SU-DHL-6 (cell line): ENCODE data around the gene MEX3D.

Experiments used
- H2AFZ ChIP-seq: fragments of 200-600 bp; sonication (generic); 2 replicates; pipeline ENCODE4 v1.6.1; 2014; ENCODE audit warnings: low read depth, mild to moderate bottlenecking, moderate library complexity, mixed read lengths, antibody characterized with exemption, low read length; ENCODE audit not compliant: severe bottlenecking
- H3F3A ChIP-seq: fragments of 200-600 bp; shearing (Covaris generic); 2 replicates; pipeline ENCODE4 v1.6.0; 2016; ENCODE audit warnings: antibody characterized with exemption, mild to moderate bottlenecking; ENCODE audit not compliant: insufficient read depth
- H3K27ac ChIP-seq: fragments of 200-600 bp; sonication (generic); 2 replicates; pipeline ENCODE4 v1.5.1; 2016; ENCODE audit warnings: low read depth, mild to moderate bottlenecking, low read length, moderate library complexity, mixed read lengths
- H3K27me3 ChIP-seq: fragments of 200-600 bp; sonication (generic), shearing (Covaris generic); 2 replicates; pipeline ENCODE4 v1.6.0; 2014; ENCODE audit warnings: mild to moderate bottlenecking, low read length
- H3K36me3 ChIP-seq: fragments of 200-600 bp; sonication (generic); 2 replicates; pipeline ENCODE4 v1.6.1; 2014; ENCODE audit warnings: mild to moderate bottlenecking, low read length, mixed read lengths
- H3K4me2 ChIP-seq: fragments of 300-600, 200-600 bp; shearing (Covaris generic), sonication (generic); 2 replicates; pipeline ENCODE4 v1.6.0; 2014; ENCODE audit warnings: low read length, low read depth, mild to moderate bottlenecking; ENCODE audit not compliant: poor library complexity, severe bottlenecking
- H3K4me3 ChIP-seq: fragments of 200-600 bp; sonication (generic); 2 replicates; pipeline ENCODE4 v1.5.1; 2014; ENCODE audit warnings: antibody characterized with exemption, low read length, mild to moderate bottlenecking, mixed read lengths; ENCODE audit not compliant: insufficient read depth, poor library complexity, severe bottlenecking
- H3K79me2 ChIP-seq: fragments of 200-600 bp; sonication (generic); 2 replicates; pipeline ENCODE4 v1.6.1; 2014; ENCODE audit warnings: mild to moderate bottlenecking, low read length, moderate library complexity; ENCODE audit not compliant: insufficient read depth
- H3K9ac ChIP-seq: fragments of 200-600 bp; sonication (generic); 2 replicates; pipeline ENCODE4 v1.7.0; 2014; ENCODE audit warnings: mild to moderate bottlenecking, low read length
- H3K9me2 ChIP-seq: fragments of 200-600 bp; sonication (generic); replicated peaks from 2 replicates; pipeline ENCODE4 v1.6.1; 2014; ENCODE audit warnings: low read length; ENCODE audit not compliant: insufficient read depth
- H3K9me3 ChIP-seq: fragments of 200-600 bp; sonication (generic); 2 replicates; pipeline ENCODE4 v1.6.1; 2014; ENCODE audit warnings: low read length, mixed read lengths; ENCODE audit not compliant: insufficient read depth
- H4K20me1 ChIP-seq: fragments of 200-600 bp; sonication (generic); 2 replicates; pipeline ENCODE4 v1.6.1; 2014; ENCODE audit warnings: low read depth, mild to moderate bottlenecking, antibody characterized with exemption, low read length, moderate library complexity, mixed read lengths
- CTCF ChIP-seq: fragments of 200-600 bp; sonication (generic); IDR thresholded peaks from one replicate; pipeline ENCODE4 v1.5.1; 2017; ENCODE audit warnings: antibody characterized with exemption, mild to moderate bottlenecking, low read length, moderate library complexity; ENCODE audit not compliant: insufficient read depth, poor library complexity, severe bottlenecking
- EZH2phosphoT487 ChIP-seq: fragments of 200-600 bp; sonication (generic), shearing (Covaris generic); conservative IDR thresholded peaks from 2 replicates; pipeline ENCODE4 v1.6.1; 2018; ENCODE audit warnings: mild to moderate bottlenecking, antibody characterized with exemption, low read length, moderate library complexity, mixed read lengths

Gene MEX3D

GRCh38 chr19:1601613-1602064 is 33.5 kb upstream of the MEX3D start:
- Histone ChIP-seq H2AFZ (no peak overlapping the region), H3K9ac (no peak overlapping the region), H3K9me3 (no peaks in the 10 kb centered on the region), H4K20me1 (no peaks in the 10 kb centered on the region; the same call in 1 of the 2 replicates), H3K27me3 (no peaks in the 10 kb centered on the region), H3F3A (peaks cover 18% of the 10 kb centered on the region), H3K9me2 (no peaks in the 10 kb centered on the region), H3K4me3 (no peak overlapping the region), H3K79me2 (peaks cover 55% of the 10 kb centered on the region), H3K36me3 (no peaks in the 10 kb centered on the region), H3K4me2 (no peak overlapping the region), H3K27ac (no peak overlapping the region)
- no peak for TF ChIP-seq EZH2phosphoT487
- TF ChIP-seq CTCF = no peak

GRCh38 chr19:1599460-1599846 is 31.3 kb upstream of the MEX3D start:
- Histone ChIP-seq H3K79me2 (peaks cover 48% of the 10 kb centered on the region), H3K27me3 (no peaks in the 10 kb centered on the region), H3K27ac (no peak overlapping the region), H3K9me3 (no peaks in the 10 kb centered on the region), H3F3A (peaks cover 11% of the 10 kb centered on the region), H3K4me3 (no peak overlapping the region), H3K9ac (no peak overlapping the region), H3K4me2 (no peak overlapping the region), H3K9me2 (no peaks in the 10 kb centered on the region), H3K36me3 (no peaks in the 10 kb centered on the region), H2AFZ (no peak overlapping the region), H4K20me1 (no peaks in the 10 kb centered on the region; the same call in 1 of the 2 replicates)
- no peak for TF ChIP-seq EZH2phosphoT487
- no peak for TF ChIP-seq CTCF

- Histone ChIP-seq H3K27ac (no peak overlapping the region), H3K4me3 (no peak overlapping the region), H3K9ac (no peak overlapping the region), H3K79me2 (peaks cover 42% of the 10 kb centered on the region), H3K9me2 (no peaks in the 10 kb centered on the region), H3K4me2 (no peak overlapping the region), H3K27me3 (no peaks in the 10 kb centered on the region), H4K20me1 (no peaks in the 10 kb centered on the region; the same call in 1 of the 2 replicates), H2AFZ (no peak overlapping the region), H3K9me3 (no peaks in the 10 kb centered on the region), H3K36me3 (no peaks in the 10 kb centered on the region), H3F3A (peaks cover 11% of the 10 kb centered on the region)
- TF ChIP-seq EZH2phosphoT487 (no peak), CTCF (no peak)
Measured at GRCh38 chr19:1598777-1599459, 30.8 kb upstream of the MEX3D start.
